Mucosa of gallbladder (tissue), 1 donor: ENCODE measurements around the gene CRYBA4. TPM values are rescaled to one million over a fixed set of nuclear protein-coding genes. Genes with fewer than 3 reads are reported as not detected.
A peak's percentile ranks its signal among the peaks of the same experiment; 100 is the strongest.

ENCODE experiments used
- DNase-seq: peaks from one replicate; pipeline ENCODE4 v3.0.0-alpha.2; 2020; ENCODE audit warnings: low spot score
- total RNA-seq: library from RNA; stranded (reverse); gene quantifications from one replicate; pipeline ENCODE4 v1.2.1, GENCODE V29; 2021
- donor health status: DM: no; HTN: no; CAD: no.

CRYBA4 gene
- total RNA-seq, 1 donor from 2014 or later, result not detected

- DNase-seq, result no peak
Observed at GRCh38 chr22:26660961-26661578, 39.3 kb downstream of the CRYBA4 start.

- DNase-seq, result no peak
Observed at GRCh38 chr22:26662160-26662559, 40.4 kb downstream of the CRYBA4 start.

- DNase-seq, result no peak
Observed at GRCh38 chr22:26663374-26663923, 41.7 kb downstream of the CRYBA4 start.

- no peak for DNase-seq
Observed at GRCh38 chr22:26665813-26666231, 44.1 kb downstream of the CRYBA4 start.

GRCh38 chr22:26667140-26667539, 45.4 kb downstream of the CRYBA4 start:
- no peak for DNase-seq

- no peak for DNase-seq
Observed at GRCh38 chr22:26669060-26669481, 47.3 kb downstream of the CRYBA4 start.

- no peak for DNase-seq
Observed at GRCh38 chr22:26670459-26670858, 48.7 kb downstream of the CRYBA4 start.

- peak; percentile 37 for DNase-seq
Observed at GRCh38 chr22:26671317-26672059, 49.7 kb downstream of the CRYBA4 start.

GRCh38 chr22:26672060-26672471, 50.3 kb downstream of the CRYBA4 start:
- no peak for DNase-seq

- peak; percentile 94 for DNase-seq
Observed at GRCh38 chr22:26672590-26673468, 51.1 kb downstream of the CRYBA4 start.

GRCh38 chr22:26673486-26673885, 51.7 kb downstream of the CRYBA4 start:
- DNase-seq, result no peak

GRCh38 chr22:26674211-26675190, 52.7 kb downstream of the CRYBA4 start:
- DNase-seq, result no peak

GRCh38 chr22:26675687-26676268, 54.0 kb downstream of the CRYBA4 start:
- DNase-seq, result no peak

GRCh38 chr22:26677217-26677616, 55.5 kb downstream of the CRYBA4 start:
- no peak for DNase-seq

- DNase-seq, result peak; percentile 76
Observed at GRCh38 chr22:26679003-26679629, 57.4 kb downstream of the CRYBA4 start.

Other genes with a start within 250 kb of the CRYBA4 start
- 5.5 TPM for gene ASPHD2, start 192.7 kb upstream of the CRYBA4 start, total RNA-seq
- gene HPS4, start 138.2 kb upstream of the CRYBA4 start, total RNA-seq, result 28.3 TPM
- gene SRRD, start 138.1 kb upstream of the CRYBA4 start, total RNA-seq, result 18.4 TPM
- 34.2 TPM for gene TFIP11, start 109.5 kb upstream of the CRYBA4 start, total RNA-seq
- gene TPST2, start 31.8 kb upstream of the CRYBA4 start, total RNA-seq, result 56.0 TPM
- gene CRYBB1, start 3.9 kb upstream of the CRYBA4 start, total RNA-seq, result 0.37 TPM
- gene MIAT, start 35.6 kb downstream of the CRYBA4 start, total RNA-seq, result 2.7 TPM